Measurements from ENCODE around the gene RICTOR. TPM values are rescaled to one million over a fixed set of nuclear protein-coding genes. Genes with fewer than 3 reads are reported as not detected.
"Not testable (repeated sequence)": the region's sequence is repeated elsewhere in the genome, so short reads cannot be mapped to it uniquely, and the experiment has no call there.

RICTOR gene
- total and polyA plus RNA-seq, 4 experiments from 2014 or later: 6.7 to 94.9 (median 51.8) TPM

DNA sequence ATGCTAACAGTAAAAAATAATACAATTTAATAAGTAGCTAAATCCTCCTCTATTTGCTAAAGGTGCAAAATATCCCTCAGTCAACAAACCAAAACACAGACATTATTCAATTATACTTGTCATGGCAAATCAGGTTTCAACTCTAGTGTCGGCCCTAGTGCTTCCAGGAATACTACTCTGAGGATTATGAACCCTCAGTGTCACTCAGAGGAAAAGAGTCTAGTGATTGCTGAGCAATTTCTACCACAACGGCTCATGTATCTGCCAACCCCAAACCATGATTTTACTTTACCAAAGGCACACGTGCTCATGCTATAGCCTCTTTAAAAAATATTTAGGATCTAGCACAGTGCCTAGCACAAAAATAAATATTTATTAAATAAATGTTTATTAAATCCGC lies 21.0 kb downstream of the RICTOR start:
- ChIA-PET CTCF (ENCODE audit: partially characterized antibody) (interaction anchor here (1.4 kb wide), 1 partner anchor 27 kb away, joined by 5 read pairs; no protein-coding TSS in a partner anchor), POLR2A (ENCODE audit: partially characterized antibody) (no interaction called here)
- no peak overlapping the region for H3K27ac ChIP-seq (ENCODE audit: low read depth, low read length)
- no peak overlapping the region for H3K4me3 ChIP-seq (ENCODE audit: low read length in 2 of 2)
- Mint-ChIP-seq H3K36me3 (peaks cover 14 to 16% of the 10 kb centered on the region in 2 donors), H3K9me3 (no peaks in the 10 kb centered on the region), H3K27ac (no peak overlapping the region), H3K4me3 (peak overlapping the region in 1 of 8 donors; percentile 33), H3K4me1 (peaks cover 52 to 66% (median 61%) of the 10 kb centered on the region in 4 donors), H3K27me3 (no peaks in the 10 kb centered on the region)
- no peaks in the 10 kb centered on the region for H3K36me3 ChIP-seq (ENCODE audit: insufficient read depth, low read length)
- no peaks in the 10 kb centered on the region for H3K9me3 ChIP-seq (ENCODE audit: control insufficient read depth in 1 of 2, low read length in 2 of 2)
- no peak for DNase-seq
- no peaks in the 10 kb centered on the region for H3K27me3 ChIP-seq (ENCODE audit: insufficient read depth, low read length)
- intact Hi-C loops (cut with micrococcal nuclease): no loop called here
- H3K4me1 ChIP-seq (ENCODE audit: insufficient read depth, low read length): peaks cover 65% of the 10 kb centered on the region

DNA sequence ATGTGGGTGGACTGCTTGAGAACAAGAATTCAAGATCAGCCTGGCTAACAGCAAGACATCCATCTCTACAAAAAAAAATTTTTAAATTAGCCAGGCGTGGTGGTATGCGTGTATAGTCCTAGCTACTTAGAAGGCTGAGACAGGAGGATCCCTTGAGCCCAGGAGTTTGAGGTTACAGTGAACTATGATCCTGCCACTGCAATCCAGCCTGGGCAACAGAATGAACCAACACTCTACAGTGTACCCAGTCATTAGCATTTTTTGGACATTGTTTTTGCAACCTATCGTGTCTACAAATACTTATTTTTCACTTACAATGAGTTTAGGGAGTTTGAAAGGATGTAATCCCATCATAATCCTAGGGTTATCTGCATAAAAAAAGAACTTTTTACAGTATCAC lies 22.1 kb downstream of the RICTOR start:
- Histone ChIP-seq H3K4me1 (ENCODE audit: insufficient read depth, low read length) (peaks cover 65% of the 10 kb centered on the region), H3K9me3 (ENCODE audit: control insufficient read depth in 1 of 2, low read length in 2 of 2) (no peaks in the 10 kb centered on the region), H3K36me3 (ENCODE audit: insufficient read depth, low read length) (no peaks in the 10 kb centered on the region), H3K27ac (ENCODE audit: low read depth, low read length) (no peak overlapping the region), H3K27me3 (ENCODE audit: insufficient read depth, low read length) (no peaks in the 10 kb centered on the region), H3K4me3 (ENCODE audit: low read length in 2 of 2) (no peak overlapping the region)
- Mint-ChIP-seq H3K9me3 (no peaks in the 10 kb centered on the region), H3K4me1 (peaks cover 55 to 77% (median 69%) of the 10 kb centered on the region in 4 donors), H3K4me3 (no peak overlapping the region), H3K27me3 (no peaks in the 10 kb centered on the region), H3K27ac (no peak overlapping the region), H3K36me3 (peaks cover 14 to 16% of the 10 kb centered on the region in 2 donors)
- ChIA-PET CTCF (ENCODE audit: partially characterized antibody) (interaction anchor here (1.4 kb wide), 1 partner anchor 28 kb away, joined by 5 read pairs; no protein-coding TSS in a partner anchor), POLR2A (ENCODE audit: partially characterized antibody) (no interaction called here)
- intact Hi-C loops (cut with micrococcal nuclease): no loop called here
- DNase-seq: no peak

DNA sequence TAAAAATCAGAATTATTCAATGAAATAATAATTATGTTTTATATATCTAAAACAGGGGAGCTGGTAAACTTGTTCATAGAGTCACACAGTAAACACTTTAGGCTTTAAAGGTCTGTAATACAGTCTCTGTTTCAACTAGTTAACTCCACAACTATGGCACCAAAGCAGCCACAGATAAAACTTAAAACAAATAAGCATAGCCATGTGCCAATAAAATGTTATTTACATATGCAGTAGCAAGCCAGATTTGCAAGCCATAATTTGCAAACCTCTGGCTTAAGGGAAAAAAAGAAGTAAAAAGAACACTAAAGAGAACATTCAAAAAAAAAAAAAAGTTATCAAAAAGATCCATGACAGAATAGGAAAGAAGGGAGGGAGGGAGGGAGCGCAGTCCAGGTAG lies 24.9 kb downstream of the RICTOR start:
- Mint-ChIP-seq H3K4me1 (peaks cover 48 to 73% (median 62%) of the 10 kb centered on the region in 4 donors), H3K36me3 (peaks cover 5% of the 10 kb centered on the region in 2 donors)
- POLR2A ChIA-PET (ENCODE audit: partially characterized antibody): no interaction called here

DNA sequence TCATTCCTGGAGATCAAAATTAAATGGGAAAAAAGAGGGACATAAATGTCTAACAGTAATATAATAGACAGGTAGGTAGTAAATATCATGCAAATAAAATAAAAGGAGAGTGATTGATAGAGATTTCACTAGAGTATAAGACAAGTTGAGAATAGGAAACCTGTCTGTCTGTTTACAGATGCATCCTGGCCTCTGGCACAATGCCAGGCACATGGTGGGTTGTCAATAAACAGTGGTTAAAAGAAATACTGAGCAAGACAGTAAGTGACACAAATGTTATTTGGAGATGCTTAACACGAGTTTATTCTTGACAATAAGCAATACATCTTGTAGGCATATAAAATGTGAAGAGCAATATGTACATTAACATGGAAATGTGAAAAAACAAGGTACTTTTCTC lies 33.3 kb downstream of the RICTOR start:
- intact Hi-C loops (cut with micrococcal nuclease): no loop called here

More for the DNA sequence above, 24.9 kb downstream of the RICTOR start:
- Histone ChIP-seq H3K4me1 (ENCODE audit: insufficient read depth, low read length) (peaks cover 56% of the 10 kb centered on the region), H3K27me3 (ENCODE audit: insufficient read depth, low read length) (no peaks in the 10 kb centered on the region), H3K4me3 (ENCODE audit: low read length in 2 of 2) (no peak overlapping the region), H3K27ac (ENCODE audit: low read depth, low read length) (no peak overlapping the region), H3K9me3 (ENCODE audit: control insufficient read depth in 1 of 2, low read length in 2 of 2) (no peaks in the 10 kb centered on the region), H3K36me3 (ENCODE audit: insufficient read depth, low read length) (no peaks in the 10 kb centered on the region)
- intact Hi-C loops (cut with micrococcal nuclease): no loop called here
- H3K27ac Mint-ChIP-seq: peak overlapping the region in 1 of 7 donors; percentile 30
- CTCF ChIA-PET (ENCODE audit: partially characterized antibody): no interaction called here
- DNase-seq: no peak
- H3K9me3 Mint-ChIP-seq: no peaks in the 10 kb centered on the region
- H3K27me3 Mint-ChIP-seq: no peaks in the 10 kb centered on the region
- peak overlapping the region in 1 of 8 donors; percentile 14 for H3K4me3 Mint-ChIP-seq

DNA sequence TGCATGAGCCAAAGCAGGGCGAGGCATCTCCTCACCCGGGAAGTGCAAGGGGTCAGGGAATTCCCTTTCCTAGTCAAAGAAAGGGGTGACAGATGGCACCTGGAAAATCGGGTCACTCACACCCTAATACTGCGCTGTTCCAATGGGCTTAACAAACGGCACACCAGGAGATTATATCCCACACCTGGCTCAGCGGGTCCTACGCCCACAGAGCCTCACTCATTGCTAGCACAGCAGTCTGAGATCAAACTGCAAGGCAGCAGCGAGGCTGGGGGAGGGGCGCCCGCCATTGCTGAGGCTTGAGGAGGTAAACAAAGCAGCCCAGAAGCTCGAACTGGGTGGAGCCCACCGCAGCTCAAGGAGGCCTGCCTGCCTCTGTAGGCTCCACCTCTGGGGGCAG lies 39.7 kb downstream of the RICTOR start:
- H3K27ac Mint-ChIP-seq: not testable (repeated sequence)

More for the DNA sequence above, 33.3 kb downstream of the RICTOR start:
- no peak overlapping the region for H3K27ac ChIP-seq (ENCODE audit: low read depth, low read length)
- ChIA-PET CTCF (ENCODE audit: partially characterized antibody) (no interaction called here), POLR2A (ENCODE audit: partially characterized antibody) (no interaction called here)
- no peak overlapping the region for H3K4me3 ChIP-seq (ENCODE audit: low read length in 2 of 2)
- Mint-ChIP-seq H3K27ac (peak overlapping the region in 3 of 7 donors; percentile 6 to 33 (median 14)), H3K4me3 (peak overlapping the region in 1 of 8 donors; percentile 38), H3K9me3 (peaks cover 0 to 1% (median 0%) of the 10 kb centered on the region in 8 donors), H3K36me3 (peaks cover 6 to 7% of the 10 kb centered on the region in 2 donors), H3K27me3 (no peaks in the 10 kb centered on the region), H3K4me1 (peaks cover 28 to 76% (median 49%) of the 10 kb centered on the region in 4 donors)
- peaks cover 27% of the 10 kb centered on the region for H3K4me1 ChIP-seq (ENCODE audit: insufficient read depth, low read length)
- no peaks in the 10 kb centered on the region for H3K36me3 ChIP-seq (ENCODE audit: insufficient read depth, low read length)
- H3K9me3 ChIP-seq (ENCODE audit: control insufficient read depth in 1 of 2, low read length in 2 of 2): no peaks in the 10 kb centered on the region
- no peak for DNase-seq
- H3K27me3 ChIP-seq (ENCODE audit: insufficient read depth, low read length): no peaks in the 10 kb centered on the region

DNA sequence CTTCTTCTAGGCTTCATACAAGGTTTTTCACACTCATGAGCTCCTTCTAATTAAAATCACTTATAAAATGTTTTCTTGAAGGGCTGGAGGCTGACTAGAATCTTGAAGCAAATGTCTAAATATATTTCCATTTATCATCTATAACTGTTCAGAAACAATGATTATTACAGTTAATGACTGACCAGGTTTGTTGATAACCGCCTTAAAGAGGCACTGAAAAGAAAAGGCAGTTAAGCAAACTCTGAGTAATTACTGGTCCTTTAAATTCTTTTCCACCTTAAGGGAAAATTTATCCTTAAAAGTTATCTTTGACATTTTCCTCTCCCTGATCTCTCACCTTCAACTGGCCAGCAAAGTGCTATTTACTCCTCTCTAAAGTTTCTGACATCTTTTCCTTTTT lies 43.2 kb downstream of the RICTOR start:
- Mint-ChIP-seq H3K9me3 (peaks cover 0 to 18% (median 13%) of the 10 kb centered on the region in 8 donors), H3K4me3 (peak overlapping the region in 2 of 8 donors; percentile 1), H3K36me3 (peaks cover 24 to 60% of the 10 kb centered on the region in 2 donors), H3K27me3 (no peaks in the 10 kb centered on the region), H3K27ac (peak overlapping the region; percentile 5 to 88 (median 19)), H3K4me1 (peaks cover 27 to 51% (median 43%) of the 10 kb centered on the region in 4 donors)
- CTCF ChIA-PET (ENCODE audit: partially characterized antibody): interaction anchor here (2.9 kb wide), 1 partner anchor 50 kb away, joined by 7 read pairs; no protein-coding TSS in a partner anchor
- no peaks in the 10 kb centered on the region for H3K36me3 ChIP-seq (ENCODE audit: insufficient read depth, low read length)
- H3K4me1 ChIP-seq (ENCODE audit: insufficient read depth, low read length): peaks cover 30% of the 10 kb centered on the region
- no peak overlapping the region for H3K4me3 ChIP-seq (ENCODE audit: low read length in 2 of 2)
- intact Hi-C loops (cut with micrococcal nuclease): no loop called here
- H3K9me3 ChIP-seq (ENCODE audit: control insufficient read depth in 1 of 2, low read length in 2 of 2): no peaks in the 10 kb centered on the region
- no peaks in the 10 kb centered on the region for H3K27me3 ChIP-seq (ENCODE audit: insufficient read depth, low read length)
- POLR2A ChIA-PET (ENCODE audit: partially characterized antibody): no interaction called here
- DNase-seq: no peak
- H3K27ac ChIP-seq (ENCODE audit: low read depth, low read length): no peak overlapping the region

More for the DNA sequence above, 39.7 kb downstream of the RICTOR start:
- H3K27me3 Mint-ChIP-seq; H3K4me3 Mint-ChIP-seq; H3K9me3 Mint-ChIP-seq; H3K36me3 ChIP-seq (ENCODE audit: insufficient read depth, low read length); H3K27me3 ChIP-seq (ENCODE audit: insufficient read depth, low read length); H3K4me3 ChIP-seq (ENCODE audit: low read length in 2 of 2); CTCF ChIA-PET (ENCODE audit: partially characterized antibody); POLR2A ChIA-PET (ENCODE audit: partially characterized antibody); H3K27ac ChIP-seq (ENCODE audit: low read depth, low read length); DNase-seq; intact Hi-C loops (cut with micrococcal nuclease); H3K9me3 ChIP-seq (ENCODE audit: control insufficient read depth in 1 of 2, low read length in 2 of 2): not testable (repeated sequence)
- Mint-ChIP-seq H3K4me1 (peaks cover 30 to 79% (median 54%) of the 10 kb centered on the region in 4 donors), H3K36me3 (peaks cover 9 to 30% of the 10 kb centered on the region in 2 donors)
- peaks cover 30% of the 10 kb centered on the region for H3K4me1 ChIP-seq (ENCODE audit: insufficient read depth, low read length)

DNA sequence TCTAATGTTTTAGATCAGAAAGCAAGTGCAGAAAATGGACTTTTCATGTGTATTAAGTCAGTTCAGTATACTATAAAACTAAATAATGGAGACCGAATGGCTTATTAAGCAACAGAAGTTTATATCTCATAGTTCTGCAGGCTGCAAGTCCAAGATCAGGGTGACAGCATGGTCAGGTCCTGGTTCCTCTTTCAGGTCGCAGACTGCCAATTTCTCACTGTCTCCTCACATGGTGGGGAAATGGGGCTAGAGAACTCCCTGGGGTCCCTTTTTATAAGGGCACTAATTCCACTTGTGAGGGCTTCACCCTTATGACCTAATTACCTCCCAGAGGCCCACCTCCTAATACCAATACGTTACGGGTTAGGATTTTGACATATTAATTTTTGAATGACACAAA lies 48.7 kb downstream of the RICTOR start:
- intact Hi-C loops (cut with micrococcal nuclease): no loop called here
- H3K9me3 ChIP-seq (ENCODE audit: control insufficient read depth in 1 of 2, low read length in 2 of 2): no peaks in the 10 kb centered on the region
- Mint-ChIP-seq H3K4me3 (no peak overlapping the region), H3K27ac (no peak overlapping the region), H3K36me3 (peaks cover 39 to 52% of the 10 kb centered on the region in 2 donors), H3K4me1 (peaks cover 37 to 51% (median 48%) of the 10 kb centered on the region in 4 donors), H3K9me3 (peaks cover 0 to 20% (median 14%) of the 10 kb centered on the region in 8 donors), H3K27me3 (no peaks in the 10 kb centered on the region)
- H3K4me3 ChIP-seq (ENCODE audit: low read length in 2 of 2): no peak overlapping the region
- H3K27ac ChIP-seq (ENCODE audit: low read depth, low read length): no peak overlapping the region
- no peaks in the 10 kb centered on the region for H3K36me3 ChIP-seq (ENCODE audit: insufficient read depth, low read length)
- H3K27me3 ChIP-seq (ENCODE audit: insufficient read depth, low read length): no peaks in the 10 kb centered on the region
- ChIA-PET POLR2A (ENCODE audit: partially characterized antibody) (no interaction called here), CTCF (ENCODE audit: partially characterized antibody) (no interaction called here)
- peaks cover 43% of the 10 kb centered on the region for H3K4me1 ChIP-seq (ENCODE audit: insufficient read depth, low read length)
- DNase-seq: no peak

Data from CD4-positive, alpha-beta memory T cell (primary cell).